ENCODE measurements around the gene ABCF1. TPM values are rescaled to one million over a fixed set of nuclear protein-coding genes. Genes with fewer than 3 reads are reported as not detected.

ABCF1 gene
- total RNA-seq, 1 donor = 37.3 TPM

DNA sequence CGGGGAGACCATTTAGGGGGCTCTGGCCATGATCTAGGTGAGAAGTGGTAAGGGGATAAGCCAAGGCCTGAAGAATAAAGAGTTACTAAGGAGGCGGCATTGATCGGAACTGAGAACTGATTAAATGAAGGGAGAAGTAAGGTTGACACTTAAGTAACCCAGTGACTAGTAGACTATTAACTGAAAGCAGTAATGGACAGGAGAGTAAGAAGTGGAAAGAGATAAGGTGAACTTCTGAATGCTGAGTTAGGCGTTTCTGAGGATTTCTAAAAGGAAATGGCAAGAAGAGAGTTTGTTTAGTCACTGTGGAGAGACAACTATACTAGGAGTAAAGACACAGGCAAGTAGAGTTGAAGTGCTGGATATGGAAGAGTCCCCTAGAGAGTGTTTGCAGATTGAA, 1.9 kb downstream of the ABCF1 start:
- H3K9me3 ChIP-seq (ENCODE audit: low read depth, low read length) = no peaks in the 10 kb centered on the region
- H3K4me2 ChIP-seq (ENCODE audit: insufficient read depth, low read length) = peak overlapping the region; percentile 96

DNA sequence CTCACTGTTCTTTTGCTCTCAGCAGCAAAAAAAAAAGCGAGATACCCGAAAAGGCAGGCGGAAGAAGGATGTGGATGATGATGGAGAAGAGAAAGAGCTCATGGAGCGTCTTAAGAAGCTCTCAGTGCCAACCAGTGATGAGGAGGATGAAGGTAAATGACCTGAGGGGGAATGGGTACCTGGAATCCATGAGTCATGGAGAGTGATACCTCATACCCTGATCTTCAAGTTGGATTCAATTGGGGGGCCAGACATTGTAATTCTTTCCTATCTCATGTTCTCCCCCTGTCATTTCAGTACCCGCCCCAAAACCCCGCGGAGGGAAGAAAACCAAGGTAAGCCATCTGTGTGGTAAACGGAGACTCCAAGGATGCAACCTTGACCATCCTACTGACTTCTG, 6.8 kb downstream of the ABCF1 start:
- peak; percentile 2 for DNase-seq (ENCODE audit: insufficient read length, low spot score, missing footprints)
- H3K4me1 ChIP-seq (ENCODE audit: insufficient read depth, low read length) = peaks cover under 1% of the 10 kb centered on the region
- H3K79me2 ChIP-seq (ENCODE audit: insufficient read depth, low read length) = peaks cover 45% of the 10 kb centered on the region
- peaks cover 55% of the 10 kb centered on the region for H3K36me3 ChIP-seq (ENCODE audit: insufficient read depth, low read length)
- H2AFZ ChIP-seq (ENCODE audit: low read length) = no peak overlapping the region
- H3K4me2 ChIP-seq (ENCODE audit: insufficient read depth, low read length) = no peak overlapping the region
- no peak overlapping the region for H3K27ac ChIP-seq (ENCODE audit: low read depth, low read length)
- H4K20me1 ChIP-seq (ENCODE audit: insufficient read depth, low read length) = peaks cover 33% of the 10 kb centered on the region
- no peaks in the 10 kb centered on the region for H3K9me3 ChIP-seq (ENCODE audit: low read depth, low read length)
- TF ChIP-seq, protein P1, sequence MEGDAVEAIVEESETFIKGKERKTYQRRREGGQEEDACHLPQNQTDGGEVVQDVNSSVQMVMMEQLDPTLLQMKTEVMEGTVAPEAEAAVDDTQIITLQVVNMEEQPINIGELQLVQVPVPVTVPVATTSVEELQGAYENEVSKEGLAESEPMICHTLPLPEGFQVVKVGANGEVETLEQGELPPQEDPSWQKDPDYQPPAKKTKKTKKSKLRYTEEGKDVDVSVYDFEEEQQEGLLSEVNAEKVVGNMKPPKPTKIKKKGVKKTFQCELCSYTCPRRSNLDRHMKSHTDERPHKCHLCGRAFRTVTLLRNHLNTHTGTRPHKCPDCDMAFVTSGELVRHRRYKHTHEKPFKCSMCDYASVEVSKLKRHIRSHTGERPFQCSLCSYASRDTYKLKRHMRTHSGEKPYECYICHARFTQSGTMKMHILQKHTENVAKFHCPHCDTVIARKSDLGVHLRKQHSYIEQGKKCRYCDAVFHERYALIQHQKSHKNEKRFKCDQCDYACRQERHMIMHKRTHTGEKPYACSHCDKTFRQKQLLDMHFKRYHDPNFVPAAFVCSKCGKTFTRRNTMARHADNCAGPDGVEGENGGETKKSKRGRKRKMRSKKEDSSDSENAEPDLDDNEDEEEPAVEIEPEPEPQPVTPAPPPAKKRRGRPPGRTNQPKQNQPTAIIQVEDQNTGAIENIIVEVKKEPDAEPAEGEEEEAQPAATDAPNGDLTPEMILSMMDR (IDR thresholded peaks at IDR 0.05; ENCODE audit: extremely low read depth, low read depth, low read length) = no peak
- H3K4me3 ChIP-seq (ENCODE audit: insufficient read depth, low read length) = no peak overlapping the region
- H3K27me3 ChIP-seq (ENCODE audit: insufficient read depth, low read length) = no peaks in the 10 kb centered on the region

More for the DNA sequence above, 1.9 kb downstream of the ABCF1 start:
- H4K20me1 ChIP-seq (ENCODE audit: insufficient read depth, low read length) = peaks cover 51% of the 10 kb centered on the region
- peak; percentile 26 for DNase-seq (ENCODE audit: insufficient read length, low spot score, missing footprints)
- H3K4me1 ChIP-seq (ENCODE audit: insufficient read depth, low read length) = peaks cover 23% of the 10 kb centered on the region
- H3K27ac ChIP-seq (ENCODE audit: low read depth, low read length) = no peak overlapping the region
- peaks cover 63% of the 10 kb centered on the region for H3K79me2 ChIP-seq (ENCODE audit: insufficient read depth, low read length)
- no peaks in the 10 kb centered on the region for H3K27me3 ChIP-seq (ENCODE audit: insufficient read depth, low read length)
- peaks cover 14% of the 10 kb centered on the region for H3K36me3 ChIP-seq (ENCODE audit: insufficient read depth, low read length)
- no peak overlapping the region for H2AFZ ChIP-seq (ENCODE audit: low read length)
- H3K4me3 ChIP-seq (ENCODE audit: insufficient read depth, low read length) = no peak overlapping the region
- TF ChIP-seq, protein P1 (IDR thresholded peaks at IDR 0.05; ENCODE audit: extremely low read depth, low read depth, low read length) = no peak

DNA sequence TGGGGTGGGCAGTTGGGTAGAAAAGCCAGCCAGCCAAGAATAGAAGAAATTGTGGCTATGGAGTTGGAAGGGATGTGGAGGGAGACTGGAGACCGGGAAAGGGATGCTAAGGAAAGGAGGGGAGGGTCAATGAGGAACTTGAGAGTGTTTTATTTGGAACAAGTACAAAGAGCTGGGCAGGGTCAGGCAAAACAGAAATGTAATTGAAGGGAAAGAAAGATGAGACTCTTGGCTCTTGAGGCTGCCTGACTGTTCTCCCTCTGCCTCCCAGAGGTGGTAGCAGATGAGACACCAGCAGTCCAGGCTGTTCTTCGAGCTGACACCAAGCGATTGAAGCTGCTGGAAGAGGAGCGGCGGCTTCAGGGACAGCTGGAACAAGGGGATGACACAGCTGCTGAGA, 12.7 kb downstream of the ABCF1 start:
- Histone ChIP-seq H3K9me3 (ENCODE audit: low read depth, low read length) (no peaks in the 10 kb centered on the region), H3K4me1 (ENCODE audit: insufficient read depth, low read length) (no peaks in the 10 kb centered on the region), H3K27me3 (ENCODE audit: insufficient read depth, low read length) (no peaks in the 10 kb centered on the region), H2AFZ (ENCODE audit: low read length) (no peak overlapping the region), H3K4me2 (ENCODE audit: insufficient read depth, low read length) (no peak overlapping the region), H3K27ac (ENCODE audit: low read depth, low read length) (no peak overlapping the region), H3K36me3 (ENCODE audit: insufficient read depth, low read length) (peaks cover 89% of the 10 kb centered on the region), H3K4me3 (ENCODE audit: insufficient read depth, low read length) (no peak overlapping the region), H4K20me1 (ENCODE audit: insufficient read depth, low read length) (no peaks in the 10 kb centered on the region), H3K79me2 (ENCODE audit: insufficient read depth, low read length) (no peaks in the 10 kb centered on the region)
- peak; percentile 49 for DNase-seq (ENCODE audit: insufficient read length, low spot score, missing footprints)
- TF ChIP-seq, protein P1 (IDR thresholded peaks at IDR 0.05; ENCODE audit: extremely low read depth, low read depth, low read length) = no peak

DNA sequence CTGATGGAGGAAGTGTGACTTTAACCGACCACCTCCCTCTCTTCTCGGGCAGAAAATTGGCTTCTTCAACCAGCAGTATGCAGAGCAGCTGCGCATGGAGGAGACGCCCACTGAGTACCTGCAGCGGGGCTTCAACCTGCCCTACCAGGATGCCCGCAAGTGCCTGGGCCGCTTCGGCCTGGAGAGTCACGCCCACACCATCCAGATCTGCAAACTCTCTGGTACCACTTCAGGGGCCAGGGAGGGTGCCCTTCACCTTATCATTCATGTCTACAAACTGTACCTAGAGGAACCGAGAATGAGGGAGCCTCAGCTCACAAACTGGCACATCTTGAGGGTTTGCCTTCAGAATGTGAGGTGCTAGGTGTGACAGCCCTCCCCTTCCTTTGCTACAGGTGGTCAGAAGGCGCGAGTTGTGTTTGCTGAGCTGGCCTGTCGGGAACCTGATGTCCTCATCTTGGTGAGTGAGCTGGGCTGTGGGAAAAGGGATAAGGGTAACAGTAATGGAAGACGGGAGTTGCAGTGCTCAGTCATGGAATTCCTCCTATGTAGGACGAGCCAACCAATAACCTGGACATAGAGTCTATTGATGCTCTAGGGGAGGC, 18.6 kb downstream of the ABCF1 start:
- H3K79me2 ChIP-seq (ENCODE audit: insufficient read depth, low read length) = peaks cover 16% of the 10 kb centered on the region
- H3K4me3 ChIP-seq (ENCODE audit: insufficient read depth, low read length) = no peak overlapping the region
- H3K9me3 ChIP-seq (ENCODE audit: low read depth, low read length) = no peaks in the 10 kb centered on the region
- TF ChIP-seq, protein P1 (IDR thresholded peaks at IDR 0.05; ENCODE audit: extremely low read depth, low read depth, low read length) = no peak
- no peak overlapping the region for H3K4me2 ChIP-seq (ENCODE audit: insufficient read depth, low read length)
- peaks cover 13% of the 10 kb centered on the region for H4K20me1 ChIP-seq (ENCODE audit: insufficient read depth, low read length)
- peaks cover 13% of the 10 kb centered on the region for H3K4me1 ChIP-seq (ENCODE audit: insufficient read depth, low read length)
- H2AFZ ChIP-seq (ENCODE audit: low read length) = no peak overlapping the region
- H3K36me3 ChIP-seq (ENCODE audit: insufficient read depth, low read length) = peaks cover 88% of the 10 kb centered on the region
- peak overlapping the region; percentile 65 for H3K27ac ChIP-seq (ENCODE audit: low read depth, low read length)
- DNase-seq (ENCODE audit: insufficient read length, low spot score, missing footprints) = no peak
- H3K27me3 ChIP-seq (ENCODE audit: insufficient read depth, low read length) = no peaks in the 10 kb centered on the region
